Colonic mucosa (tissue), 4 donors: ENCODE results near the gene EPHB2. TPM values are rescaled to one million over a fixed set of nuclear protein-coding genes. Genes with fewer than 3 reads are reported as not detected.
A peak's percentile ranks its signal among the peaks of the same experiment; 100 is the strongest.

Experiments used
- DNase-seq: peaks from one replicate; pipeline ENCODE4 v3.0.0-alpha.2; 2020
- H3K27ac ChIP-seq: fragments of 200-600 bp; one replicate; pipeline ENCODE4 v1.8.0; 2021
- H3K27me3 ChIP-seq: fragments of 200-600 bp; one replicate; pipeline ENCODE4 v1.8.0; 2021
- H3K36me3 ChIP-seq: fragments of 200-600 bp; one replicate; pipeline ENCODE4 v1.8.0; 2021
- H3K4me1 ChIP-seq: fragments of 200-600 bp; one replicate; pipeline ENCODE4 v1.8.0; 2021; ENCODE audit warnings: mild to moderate bottlenecking
- H3K4me3 ChIP-seq: fragments of 200-600 bp; one replicate; pipeline ENCODE4 v1.8.0; 2021
- H3K9ac ChIP-seq, 2 donors: one replicate each; pipeline ENCODE4 v1.7.0; 2013; ENCODE audit warnings: control low read depth in 2 of 2, low read depth in 2 of 2, low read length in 2 of 2
- H3K9me3 ChIP-seq: fragments of 200-600 bp; one replicate; pipeline ENCODE4 v1.8.0; 2021
- CTCF ChIP-seq: fragments of 200-600 bp; IDR thresholded peaks from one replicate; pipeline ENCODE4 v1.8.0; 2022; ENCODE audit warnings: antibody characterized with exemption, mild to moderate bottlenecking
- intact Hi-C: fragments of 100-400 bp; cut with DNase I; formaldehyde crosslinking; loops from one replicate; pipeline ENCODE4 v1.14.1; 2022
- total RNA-seq, 2 donors: library from RNA; stranded (reverse); fragmentation: NEBNext Ultra II Directional in 1 of 2; extraction: Animal tissue kit (Norgen Biotek cat#: 25700) in 1 of 2; gene quantifications; one replicate each; pipeline ENCODE4 v1.2.1, GENCODE V29; 2021
- donor health status: healthy.
- donor health status: DM: no; HTN: no; CAD: no.
- donor health status: DM: no; HTN: no; CAD: no.

The EPHB2 gene
- total RNA-seq, 2 donors from 2014 or later = 71.9 to 150 TPM

- Histone ChIP-seq H3K9me3 (no peaks in the 10 kb centered on the region), H3K4me1 (no peaks in the 10 kb centered on the region), H3K27ac (no peak overlapping the region), H3K36me3 (no peaks in the 10 kb centered on the region), H3K9ac (no peak overlapping the region), H3K27me3 (no peaks in the 10 kb centered on the region), H3K4me3 (no peak overlapping the region)
- peak; percentile 52 for TF ChIP-seq CTCF
- intact Hi-C loops = loop anchor here (2.0 kb wide), 1 partner anchor 256 kb away; no protein-coding TSS in a partner anchor
- peak; percentile 52 for DNase-seq
Observed at GRCh38 chr1:22930240-22930912, 219.7 kb downstream of the EPHB2 start.

GRCh38 chr1:22932803-22933470, 222.3 kb downstream of the EPHB2 start:
- H3K27ac ChIP-seq = no peak overlapping the region
- intact Hi-C loops = no loop called here
- H3K9ac ChIP-seq = no peak overlapping the region
- no peaks in the 10 kb centered on the region for H3K27me3 ChIP-seq
- no peak for DNase-seq
- no peaks in the 10 kb centered on the region for H3K36me3 ChIP-seq
- no peak for TF ChIP-seq CTCF
- no peaks in the 10 kb centered on the region for H3K9me3 ChIP-seq
- H3K4me3 ChIP-seq = no peak overlapping the region
- no peaks in the 10 kb centered on the region for H3K4me1 ChIP-seq

GRCh38 chr1:22935433-22935832, 224.8 kb downstream of the EPHB2 start:
- Histone ChIP-seq H3K27ac (no peak overlapping the region), H3K9ac (no peak overlapping the region), H3K9me3 (no peaks in the 10 kb centered on the region), H3K4me3 (no peak overlapping the region), H3K4me1 (no peaks in the 10 kb centered on the region), H3K36me3 (no peaks in the 10 kb centered on the region), H3K27me3 (no peaks in the 10 kb centered on the region)
- no peak for TF ChIP-seq CTCF
- DNase-seq = no peak
- intact Hi-C loops = no loop called here

- H3K4me3 ChIP-seq = no peak overlapping the region
- H3K36me3 ChIP-seq = no peaks in the 10 kb centered on the region
- DNase-seq = no peak
- H3K27ac ChIP-seq = no peak overlapping the region
- intact Hi-C loops = no loop called here
- no peaks in the 10 kb centered on the region for H3K4me1 ChIP-seq
- no peaks in the 10 kb centered on the region for H3K27me3 ChIP-seq
- no peak for TF ChIP-seq CTCF
- no peak overlapping the region for H3K9ac ChIP-seq
- H3K9me3 ChIP-seq = no peaks in the 10 kb centered on the region
Observed at GRCh38 chr1:22936681-22937080, 226.0 kb downstream of the EPHB2 start.

- no peak overlapping the region for H3K27ac ChIP-seq
- no peaks in the 10 kb centered on the region for H3K9me3 ChIP-seq
- no peaks in the 10 kb centered on the region for H3K27me3 ChIP-seq
- DNase-seq = no peak
- no peaks in the 10 kb centered on the region for H3K4me1 ChIP-seq
- no peak for TF ChIP-seq CTCF
- H3K4me3 ChIP-seq = no peak overlapping the region
- H3K36me3 ChIP-seq = no peaks in the 10 kb centered on the region
- intact Hi-C loops = no loop called here
- no peak overlapping the region for H3K9ac ChIP-seq
Observed at GRCh38 chr1:22941257-22941656, 230.6 kb downstream of the EPHB2 start.
